GM12878 (cell line): ENCODE data around the gene LIX1L. TPM values are rescaled to one million over a fixed set of nuclear protein-coding genes. Genes with fewer than 3 reads are reported as not detected.

ENCODE experiments used
- BCL11A ChIP-seq: IDR thresholded peaks from 2 replicates; pipeline ENCODE4 v1.6.1; 2011; ENCODE audit warnings: low read depth, low read length
- CBX3 ChIP-seq: fragments of 200-600 bp; sonication (generic); IDR thresholded peaks from 2 replicates; pipeline ENCODE4 v1.6.1; 2016; ENCODE audit warnings: low read depth, borderline replicate concordance
- CBX5 ChIP-seq: sonication (generic); IDR thresholded peaks from 2 replicates; pipeline ENCODE4 v1.6.1; 2016; ENCODE audit warnings: low read depth, moderate library complexity, mild to moderate bottlenecking, inconsistent platforms
- CHD2 ChIP-seq: IDR thresholded peaks from 2 replicates; pipeline ENCODE4 v1.6.1; 2011; ENCODE audit warnings: low read depth, low read length, improper control_type of control experiment, borderline replicate concordance
- E2F8 ChIP-seq: fragments of 450-650 bp; IDR thresholded peaks from 2 replicates; pipeline ENCODE4 v1.6.1; 2018; ENCODE audit warnings: mild to moderate bottlenecking, low read depth, moderate library complexity; ENCODE audit not compliant: partially characterized antibody
- EP300 ChIP-seq, 2 experiments: fragments of 150-350 bp in 1 of 2; IDR thresholded peaks; 2 replicates each; pipeline ENCODE4 v1.6.1; 2011 to 2012; ENCODE audit warnings: low read depth in 2 of 2, low read length in 2 of 2, borderline replicate concordance in 1 of 2, improper control_type of control experiment in 1 of 2, inconsistent platforms in 1 of 2; ENCODE audit not compliant: control insufficient read depth in 1 of 2
- GATAD2B ChIP-seq: fragments of 450-650 bp; conservative IDR thresholded peaks from 2 replicates; pipeline ENCODE4 v1.6.1; 2017; ENCODE audit warnings: low read depth, mild to moderate bottlenecking, moderate library complexity
- MEF2A ChIP-seq: IDR thresholded peaks from 2 replicates; pipeline ENCODE4 v1.6.1; 2011; ENCODE audit warnings: low read depth, mild to moderate bottlenecking, low read length, moderate library complexity; ENCODE audit not compliant: insufficient read depth
- MYB ChIP-seq: fragments of 150-350 bp; IDR thresholded peaks from 2 replicates; pipeline ENCODE4 v1.6.1; 2014; ENCODE audit warnings: mild to moderate bottlenecking, low read depth, low read length, borderline replicate concordance
- POLR2AphosphoS2 ChIP-seq: IDR thresholded peaks from 2 replicates; pipeline ENCODE4 v1.6.1; 2011; ENCODE audit warnings: low read depth, mild to moderate bottlenecking, low read length, improper control_type of control experiment, moderate library complexity
- RELA ChIP-seq: fragments of 450-650 bp; IDR thresholded peaks from 2 replicates; pipeline ENCODE4 v1.8.0; 2014; ENCODE audit warnings: borderline replicate concordance; ENCODE audit not compliant: partially characterized antibody
- SMAD5 ChIP-seq: IDR thresholded peaks from 2 replicates; pipeline ENCODE4 v1.6.1; 2016; ENCODE audit warnings: antibody characterized with exemption, low read depth
- USF2 ChIP-seq: IDR thresholded peaks from 2 replicates; pipeline ENCODE4 v1.6.1; 2011; ENCODE audit warnings: low read depth, low read length, improper control_type of control experiment, borderline replicate concordance
- polyA plus RNA-seq, 11 experiments: library from polyadenylated mRNA; depleted of rRNA in 4 of 11; unstranded in 6 of 11; stranded (reverse) in 5 of 11; fragments of >200 nt; fragmentation: Nextera tagmentation in 4 of 11; fragmentation: Illumina TruSeq in 1 of 11; extraction: Ambion mirVana in 4 of 11; extraction: Trizol in 1 of 11; gene quantifications; 1 replicate in 1 of 11; 2 replicates in 10 of 11; pipeline versions ENCODE4 v1.2.1 to v1.2.3, GENCODE V29; 2011 to 2016; ENCODE audit warnings: inconsistent platforms in 2 of 11, missing spikeins in 2 of 11, low read depth in 1 of 11
- total RNA-seq, 4 experiments: library from RNA; depleted of rRNA in 3 of 4; stranded (reverse); fragments of >200 nt in 3 of 4; fragmentation: Illumina TruSeq in 1 of 4; extraction: Trizol in 1 of 4; gene quantifications; 2 replicates each; pipeline versions ENCODE4 v1.2.1 to v1.2.3, GENCODE V29; 2013 to 2021
- TF ChIP-seq, protein P1 (sequence below): fragments of 450-650 bp; conservative IDR thresholded peaks from 2 replicates; pipeline ENCODE4 v1.6.1; 2017; ENCODE audit warnings: mild to moderate bottlenecking, moderate library complexity
- TF ChIP-seq, protein P2 (sequence below): fragments of 150-350 bp; IDR thresholded peaks from 2 replicates; pipeline ENCODE4 v1.6.1; 2016; ENCODE audit warnings: low read depth, low read length

The LIX1L gene
- total and polyA plus RNA-seq, 10 of the 15 experiments (the other 5 are each of a cell fraction or from before 2014, with no cell fraction given), result 5.5 to 48.2 (median 15.3) TPM

DNA sequence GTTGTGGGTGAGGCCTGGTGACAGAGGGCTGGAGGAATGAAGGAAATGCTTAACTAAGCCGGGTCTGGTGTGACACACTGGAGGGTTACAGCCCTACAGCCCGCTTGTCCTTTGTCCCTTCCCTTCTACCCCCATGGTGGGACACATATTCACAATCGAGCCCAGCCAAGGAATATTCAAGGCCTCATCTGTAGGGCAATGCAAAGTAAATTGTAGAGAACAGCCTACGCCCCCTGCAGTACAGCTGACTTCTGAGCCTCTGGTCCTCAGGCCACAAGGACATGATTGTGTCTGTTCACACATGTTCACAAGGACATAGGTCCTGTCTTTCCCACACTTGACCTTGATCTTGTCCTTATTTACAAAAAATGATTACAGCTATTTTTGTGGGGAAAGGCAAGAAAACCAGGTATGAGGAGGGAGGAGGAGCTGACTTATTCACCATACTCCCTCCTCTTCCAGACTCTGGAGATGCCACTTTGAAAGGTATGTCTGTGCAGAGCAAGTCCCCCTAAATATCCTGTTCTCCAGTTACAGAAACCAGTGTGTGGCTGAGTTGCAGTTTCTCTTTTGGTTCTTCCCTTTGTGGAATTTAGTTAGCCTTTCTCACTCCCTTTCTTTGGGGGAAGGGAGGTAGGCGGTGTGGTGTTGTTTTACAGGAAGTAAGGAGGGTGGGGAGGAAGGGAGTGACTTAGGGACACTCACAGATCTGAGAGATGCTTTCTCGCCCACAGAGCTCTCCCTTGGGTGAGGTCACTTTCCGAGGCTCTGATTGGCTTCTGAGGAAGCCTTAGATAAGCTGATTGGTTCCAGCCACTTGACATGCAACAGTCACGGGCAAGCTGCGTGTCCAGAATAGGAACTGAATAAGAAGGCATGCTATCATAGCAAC is 21.3 kb upstream of the LIX1L start (continued):
- TF ChIP-seq E2F8 (no peak), GATAD2B (no peak), BCL11A (peak; percentile 56), MYB (no peak), SMAD5 (no peak; the same call in 1 of the 2 replicates), MEF2A (peak; percentile 50; the same call in 1 of the 2 replicates), POLR2AphosphoS2 (no peak), EP300 (IDR thresholded peaks at IDR 0.05; ENCODE audit: borderline replicate concordance in 1 of 2, control insufficient read depth in 1 of 2, low read depth in 2 of 2, low read length in 2 of 2) (peak; percentile 34 to 71; a peak in 1 of 4 replicates), CHD2 (peak; percentile 88), CBX3 (no peak), USF2 (no peak), RELA (no peak), CBX5 (no peak)
- TF ChIP-seq, protein P1, sequence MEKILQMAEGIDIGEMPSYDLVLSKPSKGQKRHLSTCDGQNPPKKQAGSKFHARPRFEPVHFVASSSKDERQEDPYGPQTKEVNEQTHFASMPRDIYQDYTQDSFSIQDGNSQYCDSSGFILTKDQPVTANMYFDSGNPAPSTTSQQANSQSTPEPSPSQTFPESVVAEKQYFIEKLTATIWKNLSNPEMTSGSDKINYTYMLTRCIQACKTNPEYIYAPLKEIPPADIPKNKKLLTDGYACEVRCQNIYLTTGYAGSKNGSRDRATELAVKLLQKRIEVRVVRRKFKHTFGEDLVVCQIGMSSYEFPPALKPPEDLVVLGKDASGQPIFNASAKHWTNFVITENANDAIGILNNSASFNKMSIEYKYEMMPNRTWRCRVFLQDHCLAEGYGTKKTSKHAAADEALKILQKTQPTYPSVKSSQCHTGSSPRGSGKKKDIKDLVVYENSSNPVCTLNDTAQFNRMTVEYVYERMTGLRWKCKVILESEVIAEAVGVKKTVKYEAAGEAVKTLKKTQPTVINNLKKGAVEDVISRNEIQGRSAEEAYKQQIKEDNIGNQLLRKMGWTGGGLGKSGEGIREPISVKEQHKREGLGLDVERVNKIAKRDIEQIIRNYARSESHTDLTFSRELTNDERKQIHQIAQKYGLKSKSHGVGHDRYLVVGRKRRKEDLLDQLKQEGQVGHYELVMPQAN, result 0 out of 2 replicates have a peak, but pooled peaks have one; percentile 29
- TF ChIP-seq, protein P2, sequence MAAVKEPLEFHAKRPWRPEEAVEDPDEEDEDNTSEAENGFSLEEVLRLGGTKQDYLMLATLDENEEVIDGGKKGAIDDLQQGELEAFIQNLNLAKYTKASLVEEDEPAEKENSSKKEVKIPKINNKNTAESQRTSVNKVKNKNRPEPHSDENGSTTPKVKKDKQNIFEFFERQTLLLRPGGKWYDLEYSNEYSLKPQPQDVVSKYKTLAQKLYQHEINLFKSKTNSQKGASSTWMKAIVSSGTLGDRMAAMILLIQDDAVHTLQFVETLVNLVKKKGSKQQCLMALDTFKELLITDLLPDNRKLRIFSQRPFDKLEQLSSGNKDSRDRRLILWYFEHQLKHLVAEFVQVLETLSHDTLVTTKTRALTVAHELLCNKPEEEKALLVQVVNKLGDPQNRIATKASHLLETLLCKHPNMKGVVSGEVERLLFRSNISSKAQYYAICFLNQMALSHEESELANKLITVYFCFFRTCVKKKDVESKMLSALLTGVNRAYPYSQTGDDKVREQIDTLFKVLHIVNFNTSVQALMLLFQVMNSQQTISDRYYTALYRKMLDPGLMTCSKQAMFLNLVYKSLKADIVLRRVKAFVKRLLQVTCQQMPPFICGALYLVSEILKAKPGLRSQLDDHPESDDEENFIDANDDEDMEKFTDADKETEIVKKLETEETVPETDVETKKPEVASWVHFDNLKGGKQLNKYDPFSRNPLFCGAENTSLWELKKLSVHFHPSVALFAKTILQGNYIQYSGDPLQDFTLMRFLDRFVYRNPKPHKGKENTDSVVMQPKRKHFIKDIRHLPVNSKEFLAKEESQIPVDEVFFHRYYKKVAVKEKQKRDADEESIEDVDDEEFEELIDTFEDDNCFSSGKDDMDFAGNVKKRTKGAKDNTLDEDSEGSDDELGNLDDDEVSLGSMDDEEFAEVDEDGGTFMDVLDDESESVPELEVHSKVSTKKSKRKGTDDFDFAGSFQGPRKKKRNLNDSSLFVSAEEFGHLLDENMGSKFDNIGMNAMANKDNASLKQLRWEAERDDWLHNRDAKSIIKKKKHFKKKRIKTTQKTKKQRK, result no peak
